ENCODE measurements around the gene MRPS16.
"Not testable (repeated sequence)": the region's sequence is repeated elsewhere in the genome, so short reads cannot be mapped to it uniquely, and the experiment has no call there.

Gene MRPS16

GRCh38 chr10:73252445-73253224 lies at the start of gene MRPS16:
MRPS16 (minus strand) TSS chr10:73252644; CDS start chr10:73252482, 162 bp downstream.
- peak; percentile 97 for DNase-seq

GRCh38 chr10:73296946-73297345 lies 44.5 kb upstream of the MRPS16 start:
- no peak for DNase-seq

- no peak for DNase-seq
Observed at GRCh38 chr10:73293461-73293860, 41.0 kb upstream of the MRPS16 start.

GRCh38 chr10:73289958-73290357 lies 37.5 kb upstream of the MRPS16 start:
- DNase-seq: no peak

GRCh38 chr10:73287441-73287840 lies 35.0 kb upstream of the MRPS16 start:
- peak; percentile 64 for DNase-seq

GRCh38 chr10:73281097-73281496 lies 28.7 kb upstream of the MRPS16 start:
- DNase-seq: no peak

- no peak for DNase-seq
Observed at GRCh38 chr10:73264423-73264822, 12.0 kb upstream of the MRPS16 start.

- DNase-seq: peak; percentile 18
Observed at GRCh38 chr10:73263693-73264347, 11.4 kb upstream of the MRPS16 start.

- DNase-seq: no peak
Observed at GRCh38 chr10:73262880-73263555, 10.6 kb upstream of the MRPS16 start.

- no peak for DNase-seq
Observed at GRCh38 chr10:73262105-73262730, 9.8 kb upstream of the MRPS16 start.

GRCh38 chr10:73261362-73261995 lies 9.0 kb upstream of the MRPS16 start:
- no peak for DNase-seq

GRCh38 chr10:73258612-73259011 lies 6.2 kb upstream of the MRPS16 start:
- not testable (repeated sequence) for DNase-seq

- DNase-seq: no peak
Observed at GRCh38 chr10:73253225-73253555, 746 bp upstream of the MRPS16 start.

- peak; percentile 10 for DNase-seq
Observed at GRCh38 chr10:73251683-73252444, 580 bp downstream of the MRPS16 start.

- DNase-seq: no peak
Observed at GRCh38 chr10:73248259-73248724, 4.2 kb downstream of the MRPS16 start.

- DNase-seq: no peak
Observed at GRCh38 chr10:73247509-73248258, 4.8 kb downstream of the MRPS16 start.

GRCh38 chr10:73246646-73247508 lies 5.6 kb downstream of the MRPS16 start, which contains the start of gene DNAJC9:
DNAJC9 (minus strand) TSS chr10:73247255; CDS start chr10:73247189, 66 bp downstream.
- peak; percentile 94 for DNase-seq

- no peak for DNase-seq
Observed at GRCh38 chr10:73246322-73246645, 6.2 kb downstream of the MRPS16 start.

- no peak for DNase-seq
Observed at GRCh38 chr10:73244866-73245477, 7.5 kb downstream of the MRPS16 start.

- DNase-seq: no peak
Observed at GRCh38 chr10:73239908-73240307, 12.5 kb downstream of the MRPS16 start.

All from inflammatory macrophage treated with lipopolysaccharide for 4 hours (primary cell).